Tibial nerve (tissue), 4 donors: ENCODE data around the gene EPG5.

Experiments
- EP300 ChIP-seq, 2 donors: sonication (generic); formaldehyde crosslinking; IDR thresholded peaks; one replicate each; pipeline ENCODE4 v1.6.1; 2017; ENCODE audit warnings: antibody characterized with exemption in 2 of 2, mild to moderate bottlenecking in 1 of 2
- POLR2A ChIP-seq, 2 donors: fragments of 450-650 bp; IDR thresholded peaks; one replicate each; pipeline ENCODE4 v1.6.1; 2017; ENCODE audit warnings: antibody characterized with exemption in 2 of 2, mild to moderate bottlenecking in 2 of 2, moderate library complexity in 2 of 2
- TF ChIP-seq, protein P1 (sequence below), 5 experiments: fragments of 200-600 bp in 3 of 5; fragments of 450-650 bp in 2 of 5; sonication (generic) in 3 of 5; IDR thresholded peaks; one replicate each; pipeline ENCODE4 v1.5.1; 2016 to 2019; ENCODE audit warnings: antibody characterized with exemption in 5 of 5, mild to moderate bottlenecking in 3 of 5, moderate library complexity in 2 of 5

GRCh38 chr18:45821026-45821425 is 146.1 kb downstream of the EPG5 start:
- TF ChIP-seq, protein P1, sequence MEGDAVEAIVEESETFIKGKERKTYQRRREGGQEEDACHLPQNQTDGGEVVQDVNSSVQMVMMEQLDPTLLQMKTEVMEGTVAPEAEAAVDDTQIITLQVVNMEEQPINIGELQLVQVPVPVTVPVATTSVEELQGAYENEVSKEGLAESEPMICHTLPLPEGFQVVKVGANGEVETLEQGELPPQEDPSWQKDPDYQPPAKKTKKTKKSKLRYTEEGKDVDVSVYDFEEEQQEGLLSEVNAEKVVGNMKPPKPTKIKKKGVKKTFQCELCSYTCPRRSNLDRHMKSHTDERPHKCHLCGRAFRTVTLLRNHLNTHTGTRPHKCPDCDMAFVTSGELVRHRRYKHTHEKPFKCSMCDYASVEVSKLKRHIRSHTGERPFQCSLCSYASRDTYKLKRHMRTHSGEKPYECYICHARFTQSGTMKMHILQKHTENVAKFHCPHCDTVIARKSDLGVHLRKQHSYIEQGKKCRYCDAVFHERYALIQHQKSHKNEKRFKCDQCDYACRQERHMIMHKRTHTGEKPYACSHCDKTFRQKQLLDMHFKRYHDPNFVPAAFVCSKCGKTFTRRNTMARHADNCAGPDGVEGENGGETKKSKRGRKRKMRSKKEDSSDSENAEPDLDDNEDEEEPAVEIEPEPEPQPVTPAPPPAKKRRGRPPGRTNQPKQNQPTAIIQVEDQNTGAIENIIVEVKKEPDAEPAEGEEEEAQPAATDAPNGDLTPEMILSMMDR (IDR thresholded peaks at IDR 0.05): no peak
- no peak for TF ChIP-seq POLR2A (IDR thresholded peaks at IDR 0.05)
- TF ChIP-seq EP300 (IDR thresholded peaks at IDR 0.05): no peak
